HepG2 (cell line): ENCODE measurements around the gene RNASE4. TPM values are rescaled to one million over a fixed set of nuclear protein-coding genes. Genes with fewer than 3 reads are reported as not detected.

ENCODE experiments used
- DBP ChIP-seq: sonication (generic); formaldehyde crosslinking; IDR thresholded peaks from 2 replicates; pipeline ENCODE4 v1.4.0; 2020; ENCODE audit warnings: missing genetic modification reagents; ENCODE audit errors: not compliant biosample characterization
- KLF13 ChIP-seq: sonication (generic); formaldehyde crosslinking; IDR thresholded peaks from 2 replicates; pipeline ENCODE4 v1.4.0; 2020; ENCODE audit warnings: mild to moderate bottlenecking, missing genetic modification reagents
- KLF9 ChIP-seq: IDR thresholded peaks from 2 replicates; pipeline ENCODE4 v1.6.1; 2016; ENCODE audit warnings: low read depth
- NFE2L2 ChIP-seq: fragments of 150-350 bp; IDR thresholded peaks from 2 replicates; pipeline ENCODE4 v1.6.1; 2014; ENCODE audit warnings: low read length
- NRL ChIP-seq: sonication (generic); formaldehyde crosslinking; IDR thresholded peaks from 2 replicates; pipeline ENCODE4 v1.5.0; 2020; ENCODE audit warnings: missing genetic modification reagents, mild to moderate bottlenecking, moderate library complexity, borderline replicate concordance
- TAF1 ChIP-seq: sonication (generic); formaldehyde crosslinking; IDR thresholded peaks from 2 replicates; pipeline ENCODE4 v1.4.0; 2020; ENCODE audit warnings: missing genetic modification reagents
- TCF12 ChIP-seq, 2 experiments: fragments of 450-650 bp in 1 of 2; sonication (generic) in 1 of 2; formaldehyde crosslinking in 1 of 2; IDR thresholded peaks; 2 replicates each; pipeline versions ENCODE4 v1.6.1 to v1.8.0; 2017 to 2022; ENCODE audit warnings: antibody characterized with exemption in 1 of 2, mild to moderate bottlenecking in 1 of 2, missing genetic modification reagents in 1 of 2, moderate library complexity in 1 of 2
- TSC22D2 ChIP-seq: sonication (generic); formaldehyde crosslinking; IDR thresholded peaks from 2 replicates; pipeline ENCODE4 v1.5.1; 2020; ENCODE audit warnings: missing genetic modification reagents, mild to moderate bottlenecking, borderline replicate concordance
- ZNF234 ChIP-seq: sonication (generic); formaldehyde crosslinking; conservative IDR thresholded peaks from 2 replicates; pipeline ENCODE4 v1.5.1; 2020; ENCODE audit warnings: mild to moderate bottlenecking, missing genetic modification reagents
- ZNF264 ChIP-seq: sonication (generic); formaldehyde crosslinking; IDR thresholded peaks from 2 replicates; pipeline ENCODE4 v1.4.0; 2020; ENCODE audit warnings: missing genetic modification reagents
- polyA plus RNA-seq, 8 experiments: library from polyadenylated mRNA; depleted of rRNA in 3 of 8; stranded (reverse) in 7 of 8; unstranded in 1 of 8; fragments of >200 nt; fragmentation: Illumina TruSeq in 4 of 8; extraction: Trizol in 4 of 8; gene quantifications; 2 replicates each; pipeline versions ENCODE4 v1.2.1 to v1.2.3, GENCODE V29; 2011 to 2016; ENCODE audit warnings: low read depth in 4 of 8, missing spikeins in 1 of 8, mixed read lengths in 1 of 8; ENCODE audit not compliant: insufficient read depth in 1 of 8
- total RNA-seq, 5 experiments: library from RNA; depleted of rRNA; stranded (reverse); fragments of >200 nt; fragmentation: Illumina TruSeq; extraction: Trizol; gene quantifications; 2 replicates each; pipeline ENCODE4 v1.2.3, GENCODE V29; 2016; ENCODE audit warnings: low read depth in 1 of 5
- TF ChIP-seq, protein P1 (sequence below): sonication (generic); formaldehyde crosslinking; IDR thresholded peaks from 2 replicates; pipeline ENCODE4 v1.8.0; 2022; ENCODE audit warnings: mild to moderate bottlenecking, missing genetic modification reagents; ENCODE audit not compliant: insufficient replicate concordance
- TF ChIP-seq, protein P2 (sequence below): IDR thresholded peaks from 2 replicates; pipeline ENCODE4 v1.6.1; 2012; ENCODE audit warnings: low read length, improper control_type of control experiment
- TF ChIP-seq, protein P3 (sequence below): sonication (generic); formaldehyde crosslinking; IDR thresholded peaks from 2 replicates; pipeline ENCODE4 v1.5.0; 2020; ENCODE audit warnings: mild to moderate bottlenecking, missing genetic modification reagents, borderline replicate concordance

Gene RNASE4
- total and polyA plus RNA-seq, 2 of the 13 experiments (the other 11 are each of a cell fraction or from before 2014, with no cell fraction given), result 109 to 983 TPM

- TF ChIP-seq NFE2L2 (peak; percentile 4; the same call in 1 of the 2 replicates), ZNF234 (CRISPR knock-in tag) (0 out of 2 replicates have a peak, but pooled peaks have one; percentile 87), TAF1 (CRISPR knock-in tag) (peak; percentile 90), TCF12 (IDR thresholded peaks at IDR 0.05) (no peak), TCF12 (CRISPR knock-in tag; IDR thresholded peaks at IDR 0.05) (peak; percentile 65; the same call in 1 of the 2 replicates), NRL (CRISPR knock-in tag) (peak; percentile 73), ZNF264 (CRISPR knock-in tag) (peak; percentile 70), TSC22D2 (CRISPR knock-in tag) (no peak; the same call in 1 of the 2 replicates), KLF13 (CRISPR knock-in tag) (no peak), DBP (CRISPR knock-in tag) (no peak), KLF9 (CRISPR knock-in tag) (no peak)
- TF ChIP-seq, protein P1, sequence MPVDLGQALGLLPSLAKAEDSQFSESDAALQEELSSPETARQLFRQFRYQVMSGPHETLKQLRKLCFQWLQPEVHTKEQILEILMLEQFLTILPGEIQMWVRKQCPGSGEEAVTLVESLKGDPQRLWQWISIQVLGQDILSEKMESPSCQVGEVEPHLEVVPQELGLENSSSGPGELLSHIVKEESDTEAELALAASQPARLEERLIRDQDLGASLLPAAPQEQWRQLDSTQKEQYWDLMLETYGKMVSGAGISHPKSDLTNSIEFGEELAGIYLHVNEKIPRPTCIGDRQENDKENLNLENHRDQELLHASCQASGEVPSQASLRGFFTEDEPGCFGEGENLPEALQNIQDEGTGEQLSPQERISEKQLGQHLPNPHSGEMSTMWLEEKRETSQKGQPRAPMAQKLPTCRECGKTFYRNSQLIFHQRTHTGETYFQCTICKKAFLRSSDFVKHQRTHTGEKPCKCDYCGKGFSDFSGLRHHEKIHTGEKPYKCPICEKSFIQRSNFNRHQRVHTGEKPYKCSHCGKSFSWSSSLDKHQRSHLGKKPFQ, result no peak
- TF ChIP-seq, protein P2, sequence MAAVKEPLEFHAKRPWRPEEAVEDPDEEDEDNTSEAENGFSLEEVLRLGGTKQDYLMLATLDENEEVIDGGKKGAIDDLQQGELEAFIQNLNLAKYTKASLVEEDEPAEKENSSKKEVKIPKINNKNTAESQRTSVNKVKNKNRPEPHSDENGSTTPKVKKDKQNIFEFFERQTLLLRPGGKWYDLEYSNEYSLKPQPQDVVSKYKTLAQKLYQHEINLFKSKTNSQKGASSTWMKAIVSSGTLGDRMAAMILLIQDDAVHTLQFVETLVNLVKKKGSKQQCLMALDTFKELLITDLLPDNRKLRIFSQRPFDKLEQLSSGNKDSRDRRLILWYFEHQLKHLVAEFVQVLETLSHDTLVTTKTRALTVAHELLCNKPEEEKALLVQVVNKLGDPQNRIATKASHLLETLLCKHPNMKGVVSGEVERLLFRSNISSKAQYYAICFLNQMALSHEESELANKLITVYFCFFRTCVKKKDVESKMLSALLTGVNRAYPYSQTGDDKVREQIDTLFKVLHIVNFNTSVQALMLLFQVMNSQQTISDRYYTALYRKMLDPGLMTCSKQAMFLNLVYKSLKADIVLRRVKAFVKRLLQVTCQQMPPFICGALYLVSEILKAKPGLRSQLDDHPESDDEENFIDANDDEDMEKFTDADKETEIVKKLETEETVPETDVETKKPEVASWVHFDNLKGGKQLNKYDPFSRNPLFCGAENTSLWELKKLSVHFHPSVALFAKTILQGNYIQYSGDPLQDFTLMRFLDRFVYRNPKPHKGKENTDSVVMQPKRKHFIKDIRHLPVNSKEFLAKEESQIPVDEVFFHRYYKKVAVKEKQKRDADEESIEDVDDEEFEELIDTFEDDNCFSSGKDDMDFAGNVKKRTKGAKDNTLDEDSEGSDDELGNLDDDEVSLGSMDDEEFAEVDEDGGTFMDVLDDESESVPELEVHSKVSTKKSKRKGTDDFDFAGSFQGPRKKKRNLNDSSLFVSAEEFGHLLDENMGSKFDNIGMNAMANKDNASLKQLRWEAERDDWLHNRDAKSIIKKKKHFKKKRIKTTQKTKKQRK, result no peak
- TF ChIP-seq, protein P3, sequence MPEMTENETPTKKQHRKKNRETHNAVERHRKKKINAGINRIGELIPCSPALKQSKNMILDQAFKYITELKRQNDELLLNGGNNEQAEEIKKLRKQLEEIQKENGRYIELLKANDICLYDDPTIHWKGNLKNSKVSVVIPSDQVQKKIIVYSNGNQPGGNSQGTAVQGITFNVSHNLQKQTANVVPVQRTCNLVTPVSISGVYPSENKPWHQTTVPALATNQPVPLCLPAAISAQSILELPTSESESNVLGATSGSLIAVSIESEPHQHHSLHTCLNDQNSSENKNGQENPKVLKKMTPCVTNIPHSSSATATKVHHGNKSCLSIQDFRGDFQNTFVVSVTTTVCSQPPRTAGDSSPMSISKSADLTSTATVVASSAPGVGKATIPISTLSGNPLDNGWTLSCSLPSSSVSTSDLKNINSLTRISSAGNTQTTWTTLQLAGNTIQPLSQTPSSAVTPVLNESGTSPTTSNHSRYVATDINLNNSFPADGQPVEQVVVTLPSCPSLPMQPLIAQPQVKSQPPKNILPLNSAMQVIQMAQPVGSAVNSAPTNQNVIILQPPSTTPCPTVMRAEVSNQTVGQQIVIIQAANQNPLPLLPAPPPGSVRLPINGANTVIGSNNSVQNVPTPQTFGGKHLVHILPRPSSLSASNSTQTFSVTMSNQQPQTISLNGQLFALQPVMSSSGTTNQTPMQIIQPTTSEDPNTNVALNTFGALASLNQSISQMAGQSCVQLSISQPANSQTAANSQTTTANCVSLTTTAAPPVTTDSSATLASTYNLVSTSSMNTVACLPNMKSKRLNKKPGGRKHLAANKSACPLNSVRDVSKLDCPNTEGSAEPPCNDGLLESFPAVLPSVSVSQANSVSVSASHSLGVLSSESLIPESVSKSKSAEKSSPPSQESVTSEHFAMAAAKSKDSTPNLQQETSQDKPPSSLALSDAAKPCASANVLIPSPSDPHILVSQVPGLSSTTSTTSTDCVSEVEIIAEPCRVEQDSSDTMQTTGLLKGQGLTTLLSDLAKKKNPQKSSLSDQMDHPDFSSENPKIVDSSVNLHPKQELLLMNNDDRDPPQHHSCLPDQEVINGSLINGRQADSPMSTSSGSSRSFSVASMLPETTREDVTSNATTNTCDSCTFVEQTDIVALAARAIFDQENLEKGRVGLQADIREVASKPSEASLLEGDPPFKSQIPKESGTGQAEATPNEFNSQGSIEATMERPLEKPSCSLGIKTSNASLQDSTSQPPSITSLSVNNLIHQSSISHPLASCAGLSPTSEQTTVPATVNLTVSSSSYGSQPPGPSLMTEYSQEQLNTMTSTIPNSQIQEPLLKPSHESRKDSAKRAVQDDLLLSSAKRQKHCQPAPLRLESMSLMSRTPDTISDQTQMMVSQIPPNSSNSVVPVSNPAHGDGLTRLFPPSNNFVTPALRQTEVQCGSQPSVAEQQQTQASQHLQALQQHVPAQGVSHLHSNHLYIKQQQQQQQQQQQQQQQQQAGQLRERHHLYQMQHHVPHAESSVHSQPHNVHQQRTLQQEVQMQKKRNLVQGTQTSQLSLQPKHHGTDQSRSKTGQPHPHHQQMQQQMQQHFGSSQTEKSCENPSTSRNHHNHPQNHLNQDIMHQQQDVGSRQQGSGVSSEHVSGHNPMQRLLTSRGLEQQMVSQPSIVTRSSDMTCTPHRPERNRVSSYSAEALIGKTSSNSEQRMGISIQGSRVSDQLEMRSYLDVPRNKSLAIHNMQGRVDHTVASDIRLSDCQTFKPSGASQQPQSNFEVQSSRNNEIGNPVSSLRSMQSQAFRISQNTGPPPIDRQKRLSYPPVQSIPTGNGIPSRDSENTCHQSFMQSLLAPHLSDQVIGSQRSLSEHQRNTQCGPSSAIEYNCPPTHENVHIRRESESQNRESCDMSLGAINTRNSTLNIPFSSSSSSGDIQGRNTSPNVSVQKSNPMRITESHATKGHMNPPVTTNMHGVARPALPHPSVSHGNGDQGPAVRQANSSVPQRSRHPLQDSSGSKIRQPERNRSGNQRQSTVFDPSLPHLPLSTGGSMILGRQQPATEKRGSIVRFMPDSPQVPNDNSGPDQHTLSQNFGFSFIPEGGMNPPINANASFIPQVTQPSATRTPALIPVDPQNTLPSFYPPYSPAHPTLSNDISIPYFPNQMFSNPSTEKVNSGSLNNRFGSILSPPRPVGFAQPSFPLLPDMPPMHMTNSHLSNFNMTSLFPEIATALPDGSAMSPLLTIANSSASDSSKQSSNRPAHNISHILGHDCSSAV (CRISPR knock-in tag), result no peak
Measured at GRCh38 chr14:20683891-20684661, at the start of gene RNASE4 (continued).
